Fibroblast of lung (primary cell): Measurements from ENCODE around the gene BABAM2.

Source experiments
- CTCF ChIP-seq, 2 donors: IDR thresholded peaks in 1 of 2; conservative IDR thresholded peaks in 1 of 2; 1 replicate in 1 of 2; 2 replicates in 1 of 2; pipeline ENCODE4 v1.5.1; 2011 to 2012; ENCODE audit warnings: low read length in 2 of 2, control low read depth in 1 of 2, inconsistent platforms in 1 of 2, low read depth in 1 of 2, mild to moderate bottlenecking in 1 of 2
- EZH2 ChIP-seq: IDR thresholded peaks from 2 replicates; pipeline ENCODE4 v1.5.1; 2012; ENCODE audit warnings: low read length, control low read depth, mild to moderate bottlenecking; ENCODE audit errors: missing control alignments

DNA sequence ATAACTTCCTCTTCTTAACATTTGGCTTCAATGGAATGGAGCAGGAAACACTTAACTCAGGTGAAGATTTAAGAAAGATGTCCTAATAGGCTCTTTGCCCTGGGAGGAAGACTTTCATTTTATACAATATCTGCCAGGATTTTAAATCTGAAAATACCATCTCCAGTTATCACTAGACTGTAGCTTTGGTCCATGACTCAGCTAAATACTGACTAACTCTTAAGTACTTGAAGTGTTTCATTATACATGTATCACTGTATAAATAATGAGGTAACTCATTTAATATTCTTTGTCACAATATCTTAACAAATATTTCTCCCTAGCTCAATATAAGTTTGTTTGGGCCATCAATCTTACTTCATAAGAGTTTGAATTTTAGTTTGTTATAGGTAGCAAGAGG is 35.1 kb upstream of the BABAM2 start:
- TF ChIP-seq CTCF (conservative IDR thresholded peaks at IDR 0.05 in 1 of 2, IDR thresholded peaks at IDR 0.05 in 1 of 2; ENCODE audit: low read depth in 1 of 2, low read length in 2 of 2) (no peak), EZH2 (no peak)
